GM12892 (cell line): Measurements from ENCODE around the gene CHST5.
"Not testable (repeated sequence)": the region's sequence is repeated elsewhere in the genome, so short reads cannot be mapped to it uniquely, and the experiment has no call there.

Source experiments
- POLR2A ChIP-seq: IDR thresholded peaks from 2 replicates; pipeline ENCODE4 v1.6.1; 2011; ENCODE audit warnings: low read depth, low read length, control low read depth
- POLR2AphosphoS5 ChIP-seq: IDR thresholded peaks from 2 replicates; pipeline ENCODE4 v1.6.1; 2011; ENCODE audit warnings: low read depth, low read length, control low read depth
- TAF1 ChIP-seq: IDR thresholded peaks from 2 replicates; pipeline ENCODE4 v1.6.1; 2011; ENCODE audit warnings: low read depth, mild to moderate bottlenecking, control low read depth, low read length, borderline replicate concordance

DNA sequence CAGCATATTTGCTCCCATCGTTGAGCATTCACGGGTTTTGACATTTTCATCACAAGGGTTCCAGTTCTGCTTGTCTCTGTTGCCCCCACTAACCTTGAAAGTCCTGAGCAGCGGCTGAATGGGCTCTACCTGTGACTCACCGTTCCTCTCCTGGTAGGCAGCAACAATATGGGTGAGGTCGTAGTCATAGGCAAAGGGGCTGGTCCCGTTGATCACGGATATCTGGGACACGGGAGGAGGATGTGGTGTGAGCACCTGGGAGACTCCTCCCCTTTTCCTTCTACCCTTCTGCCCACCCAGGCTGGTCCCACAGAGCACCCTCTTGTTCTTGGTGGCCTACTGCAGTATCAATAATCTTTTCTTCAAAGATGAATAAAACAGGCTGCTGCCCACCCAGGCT, 6.6 kb upstream of the CHST5 start:
- TF ChIP-seq TAF1, POLR2AphosphoS5, POLR2A: not testable (repeated sequence)
